GM06990 (cell line): ENCODE measurements around the gene C1GALT1C1L.

Experiments used
- DNase-seq: peaks from one replicate; pipeline ENCODE4 v3.0.0-alpha.2; 2011; ENCODE audit not compliant: insufficient read length; ENCODE audit errors: extremely low read depth
- H3K27me3 ChIP-seq: replicated peaks from 2 replicates; pipeline ENCODE4 v1.6.0; 2011; ENCODE audit warnings: low read length; ENCODE audit not compliant: control insufficient read depth, insufficient read depth
- H3K36me3 ChIP-seq: 2 replicates; pipeline ENCODE4 v1.5.1; 2011; ENCODE audit warnings: low read length; ENCODE audit not compliant: control insufficient read depth, insufficient read depth
- H3K4me3 ChIP-seq: replicated peaks from 2 replicates; pipeline ENCODE4 v1.5.1; 2011; ENCODE audit warnings: low read depth, mild to moderate bottlenecking, control low read depth, low read length
- TF ChIP-seq, protein P1 (sequence below): IDR thresholded peaks from 2 replicates; pipeline ENCODE4 v1.5.1; 2011; ENCODE audit warnings: low read length, control low read depth, mild to moderate bottlenecking, inconsistent platforms; ENCODE audit not compliant: insufficient read depth, poor library complexity, severe bottlenecking

Gene C1GALT1C1L

DNA sequence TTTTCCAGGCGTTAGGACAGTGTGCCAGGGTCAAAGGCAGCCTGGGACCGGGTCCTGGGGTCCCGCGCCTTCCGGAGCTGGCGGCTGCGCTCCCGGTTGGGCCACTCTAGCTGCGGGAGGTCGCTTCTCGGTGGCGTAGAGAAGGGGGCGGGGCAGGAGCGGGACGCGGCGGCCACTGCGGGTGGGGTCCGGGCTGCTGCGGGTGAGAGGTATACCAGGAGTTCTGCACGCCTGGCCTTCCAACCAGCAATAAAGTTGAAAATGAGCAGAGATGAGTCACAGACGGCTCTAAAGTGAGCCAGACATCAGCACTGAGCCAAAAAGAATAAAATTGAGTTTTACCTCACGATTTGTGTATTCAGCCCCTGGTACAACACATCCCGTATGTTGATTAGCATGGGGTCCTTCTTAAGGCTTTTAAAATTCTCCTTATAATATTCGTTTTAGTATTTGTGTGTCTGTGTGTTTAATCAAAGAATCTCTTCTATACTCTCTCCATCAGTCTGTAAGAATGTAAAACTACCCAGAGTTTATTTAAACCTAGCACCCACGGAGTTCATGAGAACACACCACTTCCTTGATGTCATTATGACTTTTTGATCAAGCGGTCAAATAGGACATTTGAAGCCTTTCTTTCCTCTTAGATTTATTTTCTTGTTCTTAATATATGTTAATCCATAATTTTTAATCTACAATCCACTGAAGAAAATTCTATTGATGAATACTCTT lies at the start of gene C1GALT1C1L:
C1GALT1C1L (minus strand) TSS at position 108 of the 729 bp plus-strand sequence; CDS start at position 1, 107 bp downstream.
- TF ChIP-seq, protein P1, sequence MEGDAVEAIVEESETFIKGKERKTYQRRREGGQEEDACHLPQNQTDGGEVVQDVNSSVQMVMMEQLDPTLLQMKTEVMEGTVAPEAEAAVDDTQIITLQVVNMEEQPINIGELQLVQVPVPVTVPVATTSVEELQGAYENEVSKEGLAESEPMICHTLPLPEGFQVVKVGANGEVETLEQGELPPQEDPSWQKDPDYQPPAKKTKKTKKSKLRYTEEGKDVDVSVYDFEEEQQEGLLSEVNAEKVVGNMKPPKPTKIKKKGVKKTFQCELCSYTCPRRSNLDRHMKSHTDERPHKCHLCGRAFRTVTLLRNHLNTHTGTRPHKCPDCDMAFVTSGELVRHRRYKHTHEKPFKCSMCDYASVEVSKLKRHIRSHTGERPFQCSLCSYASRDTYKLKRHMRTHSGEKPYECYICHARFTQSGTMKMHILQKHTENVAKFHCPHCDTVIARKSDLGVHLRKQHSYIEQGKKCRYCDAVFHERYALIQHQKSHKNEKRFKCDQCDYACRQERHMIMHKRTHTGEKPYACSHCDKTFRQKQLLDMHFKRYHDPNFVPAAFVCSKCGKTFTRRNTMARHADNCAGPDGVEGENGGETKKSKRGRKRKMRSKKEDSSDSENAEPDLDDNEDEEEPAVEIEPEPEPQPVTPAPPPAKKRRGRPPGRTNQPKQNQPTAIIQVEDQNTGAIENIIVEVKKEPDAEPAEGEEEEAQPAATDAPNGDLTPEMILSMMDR, result no peak
- no peak for DNase-seq
- Histone ChIP-seq H3K4me3 (peak within 1 kb of the TSS; percentile 12; the same call in 1 of the 2 replicates), H3K36me3 (no peaks in the 10 kb centered on the region), H3K27me3 (no peaks in the 10 kb centered on the region)

DNA sequence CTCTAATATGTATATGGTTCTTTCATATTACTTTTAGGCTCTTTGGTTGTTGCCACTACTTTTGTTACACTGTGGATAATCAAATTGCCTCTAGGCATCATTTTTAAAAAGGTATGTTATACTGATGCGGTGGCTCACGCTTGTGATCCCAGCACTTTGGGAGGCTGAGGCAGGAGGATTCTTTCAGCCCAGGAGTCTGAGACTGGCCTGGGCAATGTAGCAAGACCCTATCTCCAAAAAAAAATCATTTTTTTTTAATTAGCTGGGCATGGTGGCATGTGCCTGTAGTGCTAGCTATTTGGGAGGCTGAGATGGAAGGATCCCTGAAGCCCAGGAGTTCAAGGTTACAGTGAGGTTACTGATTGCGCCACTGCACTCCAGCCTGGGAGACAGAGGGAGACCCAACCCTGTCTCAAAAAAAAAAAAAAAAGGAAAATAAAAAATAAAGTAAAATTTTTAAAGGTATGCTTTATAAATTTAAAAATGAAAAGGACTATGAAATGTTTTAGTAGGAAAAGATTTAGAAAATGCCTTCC lies 49.5 kb upstream of the C1GALT1C1L start:
- no peak for DNase-seq
- H3K36me3 ChIP-seq, result no peaks in the 10 kb centered on the region
- no peaks in the 10 kb centered on the region for H3K27me3 ChIP-seq
- TF ChIP-seq, protein P1, result no peak
- no peak overlapping the region for H3K4me3 ChIP-seq

DNA sequence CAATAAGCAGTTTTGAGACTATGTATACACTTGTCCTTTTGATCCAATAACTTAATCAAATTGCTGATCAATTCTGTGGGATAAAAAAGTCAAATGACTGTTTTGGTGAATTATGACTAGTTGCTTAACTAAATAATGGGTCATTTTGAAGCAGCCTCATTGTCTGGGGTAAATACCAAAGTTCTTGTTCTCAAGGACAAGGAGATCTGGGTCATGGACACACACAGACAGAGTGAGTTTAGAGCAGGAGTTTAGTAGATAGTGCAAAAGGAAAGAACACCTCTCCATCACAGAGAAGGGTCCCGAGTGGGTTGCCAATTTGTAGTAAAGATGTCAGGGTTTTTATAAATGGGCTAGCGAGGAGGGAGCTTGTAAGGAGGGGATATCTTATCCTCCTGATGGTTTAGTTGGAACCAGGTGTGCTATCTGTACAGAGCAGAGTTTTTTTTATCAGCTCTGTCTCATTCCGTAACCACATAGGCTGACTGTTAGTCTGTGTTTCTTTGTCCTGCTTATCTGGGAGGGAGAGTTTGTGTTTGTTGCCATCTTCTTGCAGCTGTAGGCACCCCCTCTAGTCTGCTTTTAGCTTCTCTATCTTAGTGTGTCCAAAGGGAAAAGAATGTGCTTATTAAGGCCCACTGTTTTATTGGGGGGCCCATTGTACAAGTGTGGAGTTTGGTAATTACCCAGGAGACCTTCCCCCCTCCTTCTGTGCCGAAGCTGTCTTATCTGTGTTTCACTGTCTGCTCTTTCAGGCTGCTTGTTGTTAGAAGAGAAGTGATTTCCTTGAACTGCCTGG lies 48.7 kb upstream of the C1GALT1C1L start:
- Histone ChIP-seq H3K27me3 (no peaks in the 10 kb centered on the region), H3K4me3 (no peak overlapping the region), H3K36me3 (no peaks in the 10 kb centered on the region)
- no peak for DNase-seq
- TF ChIP-seq, protein P1, result no peak

DNA sequence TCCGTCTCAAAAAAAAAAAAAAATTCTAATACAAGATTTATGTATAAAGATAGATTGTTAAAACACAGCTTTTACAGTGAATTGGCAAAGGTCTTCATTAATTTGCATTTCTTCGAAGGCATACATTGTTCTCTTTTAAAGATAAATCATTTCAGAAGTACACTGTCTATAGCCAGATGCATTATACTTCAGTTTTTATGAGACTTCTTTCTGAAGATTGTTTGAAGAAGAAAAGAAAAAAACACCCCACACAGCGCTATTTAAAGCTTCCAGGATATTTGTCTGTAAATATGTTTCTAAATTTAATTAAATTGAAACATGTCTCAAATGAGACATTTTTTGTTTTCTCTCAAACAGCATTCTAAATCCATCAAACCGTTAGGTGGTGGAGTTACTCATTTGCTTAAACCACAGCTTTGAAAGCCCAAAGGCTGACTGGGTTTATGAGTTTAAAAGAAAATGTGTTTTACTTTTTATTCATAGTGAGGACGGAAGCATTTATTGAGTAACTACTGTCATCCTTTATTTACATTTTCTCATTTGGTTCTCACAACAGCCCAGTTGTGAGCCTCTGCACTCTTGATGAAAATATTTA lies 42.4 kb upstream of the C1GALT1C1L start:
- DNase-seq, result peak; percentile 27
- Histone ChIP-seq H3K27me3 (no peaks in the 10 kb centered on the region), H3K36me3 (no peaks in the 10 kb centered on the region), H3K4me3 (no peak overlapping the region)
- TF ChIP-seq, protein P1, result no peak

DNA sequence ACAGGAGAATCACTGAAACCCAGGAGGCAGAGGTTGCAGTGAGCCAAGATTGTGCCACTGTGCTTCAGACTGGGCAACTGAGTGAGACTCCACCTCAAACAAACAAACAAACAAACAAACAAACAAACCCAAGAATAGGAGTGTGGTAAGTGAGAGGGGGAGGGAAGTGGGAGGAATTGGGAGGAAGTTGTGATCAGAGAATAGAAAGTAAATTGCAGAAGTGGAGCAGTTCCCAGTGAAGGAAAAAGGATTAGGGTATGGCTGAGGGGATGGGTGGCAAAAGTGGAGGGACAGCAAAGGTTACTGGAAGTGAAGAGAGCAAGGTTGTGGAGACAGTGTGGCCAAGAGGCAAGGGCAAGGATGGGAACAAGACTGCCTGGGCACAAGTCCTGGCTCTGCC lies 41.1 kb upstream of the C1GALT1C1L start:
- no peak for DNase-seq
- no peaks in the 10 kb centered on the region for H3K36me3 ChIP-seq
- TF ChIP-seq, protein P1, result no peak
- no peak overlapping the region for H3K4me3 ChIP-seq
- no peaks in the 10 kb centered on the region for H3K27me3 ChIP-seq
